ENCODE results near the gene ITPK1.

ITPK1 gene

DNA sequence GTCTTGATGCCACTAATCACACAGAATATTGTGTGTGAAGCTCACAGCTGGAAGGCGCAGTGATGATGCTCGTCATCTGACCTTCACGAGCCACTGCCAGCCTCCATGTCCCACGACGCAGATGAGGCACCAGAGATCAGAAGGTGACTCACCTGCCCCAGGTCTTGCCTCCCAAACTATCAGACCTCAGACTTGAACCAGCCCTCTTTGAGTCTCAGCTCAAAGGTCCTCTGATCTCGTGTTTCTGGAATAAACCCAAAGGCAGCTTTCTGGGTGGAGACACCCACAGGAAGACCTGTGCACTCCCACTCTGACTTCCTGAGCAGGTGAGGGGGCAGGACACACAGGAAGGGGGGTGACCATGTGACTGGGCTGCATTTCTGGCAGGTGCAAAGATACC is 212.4 kb downstream of the ITPK1 start:
- no peak overlapping the region for H3K4me3 Mint-ChIP-seq
- H3K9me3 Mint-ChIP-seq, result no peaks in the 10 kb centered on the region
- peaks cover 23% of the 10 kb centered on the region for H3K27me3 Mint-ChIP-seq
- no peak overlapping the region for H3K27ac Mint-ChIP-seq
- H3K4me1 Mint-ChIP-seq (ENCODE audit: low read depth), result peaks cover 28% of the 10 kb centered on the region
- no peak for DNase-seq
- no peaks in the 10 kb centered on the region for H3K36me3 Mint-ChIP-seq (ENCODE audit: low read depth)

DNA sequence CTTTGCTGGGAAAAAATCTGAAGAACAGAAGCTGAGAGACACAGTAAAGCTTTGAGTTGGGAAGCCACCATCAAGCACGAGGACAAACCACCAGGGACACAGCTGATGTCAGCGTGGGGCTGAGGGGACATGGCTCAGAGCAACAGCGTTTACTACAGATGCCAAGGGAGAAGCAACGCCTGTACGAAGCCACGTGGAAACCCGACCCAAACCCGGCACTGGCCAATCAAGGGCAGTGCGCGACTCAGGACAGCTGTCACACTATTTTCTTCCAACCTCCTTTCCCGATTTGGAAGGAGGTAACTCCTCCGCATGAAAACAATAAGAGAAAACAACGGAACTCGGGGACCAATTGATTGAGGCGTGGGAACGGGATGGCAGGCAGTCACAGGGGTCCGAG is 213.0 kb downstream of the ITPK1 start:
- Mint-ChIP-seq H3K4me1 (ENCODE audit: low read depth) (peaks cover 34% of the 10 kb centered on the region), H3K27ac (no peak overlapping the region), H3K9me3 (no peaks in the 10 kb centered on the region), H3K27me3 (peaks cover 23% of the 10 kb centered on the region), H3K4me3 (no peak overlapping the region), H3K36me3 (ENCODE audit: low read depth) (no peaks in the 10 kb centered on the region)
- no peak for DNase-seq

DNA sequence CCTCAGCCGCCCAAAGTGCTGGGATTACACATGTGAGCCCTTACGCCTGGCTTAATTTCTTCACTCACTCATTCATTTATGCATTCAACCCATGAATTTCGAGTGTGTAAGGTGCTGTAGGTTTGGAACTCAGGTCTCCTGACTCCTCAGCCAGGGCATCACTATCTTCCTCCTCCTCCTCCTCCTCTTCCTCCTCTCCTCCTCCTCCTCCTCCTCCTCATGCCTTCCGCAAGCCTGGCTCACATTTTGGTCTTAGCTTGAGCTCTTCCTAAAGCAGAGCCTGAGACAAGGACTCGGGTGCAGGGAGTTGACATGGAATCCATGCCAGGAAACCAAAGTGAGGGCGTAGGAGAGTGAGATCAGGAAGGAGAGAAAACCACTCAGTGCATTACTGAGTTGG is 213.5 kb downstream of the ITPK1 start:
- Mint-ChIP-seq H3K4me1 (ENCODE audit: low read depth) (peaks cover 35% of the 10 kb centered on the region), H3K27ac (no peak overlapping the region)

DNA sequence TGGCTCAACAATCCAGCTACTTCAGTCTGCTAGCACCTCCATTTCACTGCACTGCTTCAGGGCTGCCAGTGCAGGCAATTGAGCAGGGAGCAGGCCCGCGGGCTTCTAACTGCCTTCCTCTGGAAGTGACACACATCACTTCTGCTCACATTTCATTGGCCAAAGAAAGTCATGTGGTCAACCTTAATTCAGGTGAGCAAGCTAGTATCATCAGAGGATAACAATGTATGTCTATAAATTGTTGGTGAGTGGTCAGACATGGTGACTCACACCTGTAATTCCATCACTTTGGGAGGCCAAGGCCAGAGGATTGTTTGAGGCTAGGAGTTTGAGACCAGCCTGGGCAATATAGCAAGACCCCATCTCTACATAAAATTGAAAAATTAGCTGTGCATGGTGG is 215.1 kb downstream of the ITPK1 start:
- Mint-ChIP-seq H3K27ac (no peak overlapping the region), H3K27me3 (peaks cover 37% of the 10 kb centered on the region), H3K4me3 (no peak overlapping the region), H3K9me3 (no peaks in the 10 kb centered on the region), H3K36me3 (ENCODE audit: low read depth) (no peaks in the 10 kb centered on the region), H3K4me1 (ENCODE audit: low read depth) (peaks cover 35% of the 10 kb centered on the region)
- no peak for DNase-seq

More for the DNA sequence above, 213.5 kb downstream of the ITPK1 start:
- Mint-ChIP-seq H3K9me3 (no peaks in the 10 kb centered on the region), H3K36me3 (ENCODE audit: low read depth) (no peaks in the 10 kb centered on the region), H3K4me3 (no peak overlapping the region), H3K27me3 (peaks cover 26% of the 10 kb centered on the region)
- DNase-seq, result no peak

DNA sequence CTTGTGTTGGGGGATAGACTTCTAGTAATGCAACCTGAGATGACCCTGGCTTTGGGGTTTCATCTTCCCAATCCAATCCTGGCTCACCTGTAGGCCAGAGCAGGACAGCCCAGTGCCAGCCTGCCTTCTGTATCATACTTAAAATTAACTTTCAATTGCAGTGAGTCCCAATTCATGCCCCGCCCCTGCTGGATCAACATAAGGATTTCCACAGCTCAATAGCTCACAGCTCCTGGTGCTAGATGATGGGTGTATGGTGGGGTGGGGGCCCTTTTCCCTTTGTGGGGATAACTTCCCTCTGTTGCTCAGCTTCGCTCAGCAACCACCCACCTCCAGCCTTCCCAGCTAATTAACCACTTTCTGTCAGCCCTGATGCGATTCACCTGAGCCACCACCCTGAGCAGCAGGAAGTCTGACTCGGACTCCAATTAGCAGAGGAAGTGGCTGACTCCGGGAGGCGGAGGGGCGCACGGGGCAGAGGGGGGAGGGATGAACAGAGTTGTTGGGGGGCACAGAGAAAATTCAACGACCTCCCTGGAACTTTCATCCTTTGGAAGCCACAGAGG is 217.1 kb downstream of the ITPK1 start:
- no peak for DNase-seq
- peak overlapping the region; percentile 18 for H3K4me3 Mint-ChIP-seq
- peaks cover 4% of the 10 kb centered on the region for H3K9me3 Mint-ChIP-seq
- peaks cover 34% of the 10 kb centered on the region for H3K4me1 Mint-ChIP-seq (ENCODE audit: low read depth)
- no peaks in the 10 kb centered on the region for H3K36me3 Mint-ChIP-seq (ENCODE audit: low read depth)
- no peak overlapping the region for H3K27ac Mint-ChIP-seq
- peaks cover 41% of the 10 kb centered on the region for H3K27me3 Mint-ChIP-seq

DNA sequence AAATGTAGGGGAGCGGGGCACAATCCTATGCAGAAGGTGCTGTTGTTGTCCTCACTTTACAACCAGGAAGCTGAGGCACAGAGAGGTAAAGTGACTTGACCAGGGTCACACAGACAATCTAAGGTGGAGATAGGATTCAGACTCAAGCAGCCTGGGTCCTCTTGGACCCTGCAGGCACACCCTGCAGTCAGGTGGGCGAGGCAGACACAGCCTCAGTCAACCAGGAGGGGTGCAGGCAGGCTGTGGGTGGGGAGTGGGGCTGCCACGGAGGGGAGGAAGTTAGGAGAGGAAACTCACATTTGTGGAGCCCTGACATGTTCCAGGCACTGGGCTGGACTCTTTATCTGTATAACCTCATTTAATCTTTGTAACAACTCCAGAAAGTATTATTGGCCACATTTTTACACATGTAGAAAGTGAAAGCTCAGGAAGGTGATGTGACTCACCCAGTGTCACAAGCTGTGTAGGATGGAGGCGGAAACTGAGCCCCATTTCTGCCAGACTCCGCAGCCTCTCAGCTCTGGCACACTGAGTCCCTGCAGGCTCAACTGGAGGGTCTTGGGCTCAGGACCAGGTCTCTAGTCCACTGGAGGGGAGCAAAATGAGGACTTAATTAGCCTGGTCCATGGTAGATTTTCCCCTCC is 217.7 kb downstream of the ITPK1 start:
- Mint-ChIP-seq H3K4me3 (peak overlapping the region; percentile 36), H3K4me1 (ENCODE audit: low read depth) (peaks cover 30% of the 10 kb centered on the region), H3K36me3 (ENCODE audit: low read depth) (no peaks in the 10 kb centered on the region), H3K9me3 (peaks cover 8% of the 10 kb centered on the region), H3K27ac (peak overlapping the region; percentile 75), H3K27me3 (peaks cover 35% of the 10 kb centered on the region)
- peak; percentile 52 for DNase-seq

DNA sequence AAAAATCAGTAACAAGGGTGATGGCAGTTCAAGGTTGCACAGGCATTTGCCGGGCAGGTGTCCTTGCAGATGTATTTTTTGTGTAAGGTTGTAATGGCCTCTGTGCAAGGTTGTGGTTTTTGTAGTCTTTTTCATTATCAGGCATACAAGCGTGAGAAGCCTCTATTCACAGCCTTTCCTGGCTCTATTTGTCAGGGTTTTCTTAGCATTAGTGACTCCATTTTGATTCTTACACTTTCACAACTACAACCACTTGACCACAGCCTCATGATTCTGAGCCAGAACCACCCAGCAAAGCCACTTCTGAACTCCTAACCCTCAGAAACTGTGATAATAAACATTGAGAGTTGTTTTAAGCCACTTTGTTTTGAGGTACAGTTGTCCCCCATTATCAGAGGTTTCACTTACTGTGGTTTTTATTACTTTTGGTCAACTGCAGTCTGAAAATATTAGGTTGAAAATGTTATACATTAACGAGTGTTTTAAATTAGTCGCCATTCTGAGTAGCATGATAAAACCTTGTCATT is 220.3 kb downstream of the ITPK1 start:
- Mint-ChIP-seq H3K9me3 (peaks cover 8% of the 10 kb centered on the region), H3K4me1 (ENCODE audit: low read depth) (peaks cover 37% of the 10 kb centered on the region), H3K36me3 (ENCODE audit: low read depth) (no peaks in the 10 kb centered on the region), H3K27me3 (peaks cover 24% of the 10 kb centered on the region), H3K4me3 (no peak overlapping the region), H3K27ac (no peak overlapping the region)
- DNase-seq, result no peak

DNA sequence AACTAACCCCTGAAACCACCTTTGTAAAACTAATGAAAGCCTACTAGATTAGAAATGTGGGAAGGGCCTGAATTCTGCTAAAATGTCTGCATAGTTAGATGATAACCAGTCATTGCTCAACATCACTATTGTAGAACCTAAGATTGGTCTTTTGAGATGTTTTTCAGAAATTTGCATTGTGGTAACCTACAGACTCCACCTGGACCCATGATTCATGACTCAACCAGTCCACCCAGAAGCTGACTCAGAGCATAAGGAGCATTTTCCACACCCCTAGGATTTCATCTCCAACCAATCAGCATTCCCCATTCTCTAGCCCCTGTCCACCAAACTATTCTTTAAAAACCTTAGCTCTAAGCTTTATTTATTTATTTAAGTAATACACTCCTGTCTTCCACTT is 223.1 kb downstream of the ITPK1 start:
- no peak overlapping the region for H3K27ac Mint-ChIP-seq
- peaks cover 8% of the 10 kb centered on the region for H3K9me3 Mint-ChIP-seq
- H3K36me3 Mint-ChIP-seq (ENCODE audit: low read depth), result no peaks in the 10 kb centered on the region
- H3K4me1 Mint-ChIP-seq (ENCODE audit: low read depth), result peaks cover 18% of the 10 kb centered on the region
- H3K4me3 Mint-ChIP-seq, result no peak overlapping the region
- peaks cover 18% of the 10 kb centered on the region for H3K27me3 Mint-ChIP-seq
- no peak for DNase-seq

DNA sequence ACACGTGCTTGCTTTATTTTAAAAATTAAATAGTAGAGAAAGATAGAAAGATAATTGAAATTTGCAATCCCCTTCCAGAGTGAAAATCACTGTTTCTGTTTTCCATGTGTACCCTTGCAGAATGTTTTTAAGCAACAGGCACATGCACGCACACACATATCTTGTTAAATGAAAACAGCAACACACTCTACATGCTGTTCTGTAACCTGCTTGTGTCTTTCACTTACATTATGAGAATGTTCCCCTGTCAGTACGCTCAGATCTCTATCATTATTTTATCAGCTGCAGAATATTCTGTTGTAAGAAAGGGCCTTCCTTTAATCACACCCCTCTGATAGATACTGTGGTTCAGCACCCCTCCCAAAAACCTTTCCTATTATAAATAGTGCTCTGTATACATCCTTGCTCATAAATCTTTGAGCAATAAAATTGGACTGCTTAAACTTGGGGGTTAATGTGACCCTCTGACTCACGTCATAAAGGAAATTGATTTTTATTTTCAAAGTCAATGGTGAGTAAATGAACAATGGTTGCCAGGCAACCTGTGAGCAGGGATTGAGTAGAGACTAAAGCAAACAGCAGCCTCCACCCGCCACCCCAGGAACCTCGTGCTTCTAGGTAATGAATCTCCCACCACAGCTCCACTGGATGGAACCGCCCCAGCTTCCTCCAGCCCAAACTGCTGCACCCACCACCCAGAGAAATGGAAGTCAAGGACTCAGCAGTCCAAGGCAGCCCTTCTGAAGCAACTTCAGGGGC is 224.7 kb downstream of the ITPK1 start:
- Mint-ChIP-seq H3K36me3 (ENCODE audit: low read depth) (no peaks in the 10 kb centered on the region), H3K9me3 (peaks cover 8% of the 10 kb centered on the region), H3K27ac (no peak overlapping the region), H3K4me3 (no peak overlapping the region), H3K27me3 (peaks cover 14% of the 10 kb centered on the region), H3K4me1 (ENCODE audit: low read depth) (peaks cover 18% of the 10 kb centered on the region)
- no peak for DNase-seq

DNA sequence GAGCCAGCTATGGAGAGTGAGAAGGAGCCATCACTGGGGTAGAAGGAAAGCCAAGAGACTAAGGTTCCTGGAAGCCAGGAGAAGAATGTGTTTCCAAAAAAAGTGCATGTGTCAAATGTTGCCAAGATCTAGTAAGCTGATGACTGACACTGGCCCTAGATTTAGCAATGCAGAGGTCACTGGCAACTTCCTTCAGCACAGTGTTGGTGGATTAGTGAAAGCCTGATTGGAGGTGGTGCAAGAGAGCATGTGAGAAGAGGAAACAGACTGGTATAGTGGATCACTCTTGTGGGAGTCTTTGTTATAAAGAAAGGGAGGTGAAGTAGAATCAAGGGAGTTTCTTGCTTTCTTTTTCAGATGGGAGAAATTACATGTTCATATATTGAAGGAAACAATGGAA is 226.8 kb downstream of the ITPK1 start:
- peaks cover 6% of the 10 kb centered on the region for H3K9me3 Mint-ChIP-seq
- no peaks in the 10 kb centered on the region for H3K36me3 Mint-ChIP-seq (ENCODE audit: low read depth)
- H3K27ac Mint-ChIP-seq, result no peak overlapping the region
- H3K4me1 Mint-ChIP-seq (ENCODE audit: low read depth), result peaks cover 20% of the 10 kb centered on the region
- peaks cover 16% of the 10 kb centered on the region for H3K27me3 Mint-ChIP-seq
- H3K4me3 Mint-ChIP-seq, result no peak overlapping the region
- no peak for DNase-seq

DNA sequence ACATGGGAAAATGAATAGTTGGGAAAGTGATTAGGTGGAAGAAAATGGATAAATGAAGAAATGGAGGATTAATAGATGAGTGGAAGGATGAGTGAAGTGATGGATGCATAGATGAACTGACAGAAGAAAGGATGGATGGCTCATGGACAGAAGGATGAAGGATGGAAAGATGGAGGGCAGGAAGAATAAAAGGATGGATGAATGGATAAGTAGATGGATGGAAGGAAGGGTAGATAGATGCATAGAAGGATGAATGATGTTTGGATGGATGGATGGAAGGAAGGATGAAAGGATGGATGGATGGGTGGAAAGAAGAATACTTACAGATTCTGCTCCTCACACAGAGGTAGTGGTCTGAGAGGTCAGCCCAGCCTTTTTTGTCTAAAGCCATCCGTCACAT is 228.6 kb downstream of the ITPK1 start:
- Mint-ChIP-seq H3K4me1 (ENCODE audit: low read depth) (peaks cover 8% of the 10 kb centered on the region), H3K4me3 (no peak overlapping the region), H3K9me3 (no peaks in the 10 kb centered on the region), H3K36me3 (ENCODE audit: low read depth) (no peaks in the 10 kb centered on the region), H3K27ac (no peak overlapping the region), H3K27me3 (peaks cover 16% of the 10 kb centered on the region)
- no peak for DNase-seq

Measured in activated T-cell treated with anti-CD3 and anti-CD28 coated beads, Interleukin-2, amount 50 U/mL, for 24 hours (primary cell).